Esophagus muscularis mucosa (tissue), 4 donors: Measurements from ENCODE around the gene WASF3. TPM values are rescaled to one million over a fixed set of nuclear protein-coding genes. Genes with fewer than 3 reads are reported as not detected.

ENCODE experiments used
- DNase-seq: peaks from one replicate; pipeline ENCODE4 v3.0.0-alpha.2; 2017; ENCODE audit errors: extremely low spot score
- H3K27ac ChIP-seq, 4 donors: fragments of 200-600 bp; sonication (generic); replicated peaks in 1 of 4; 1 replicate in 3 of 4; 2 replicates in 1 of 4; pipeline ENCODE4 v1.5.1; 2016 to 2019; ENCODE audit warnings: mild to moderate bottlenecking in 1 of 4
- H3K27me3 ChIP-seq, 4 donors: fragments of 200-600 bp; sonication (generic); one replicate each; pipeline versions ENCODE4 v1.5.1 to v1.6.0; 2016 to 2019
- H3K36me3 ChIP-seq, 4 donors: fragments of 200-600 bp; sonication (generic); one replicate each; pipeline ENCODE4 v1.5.1; 2016 to 2019
- H3K4me1 ChIP-seq, 4 donors: fragments of 200-600 bp; sonication (generic); one replicate each; pipeline ENCODE4 v1.5.1; 2016 to 2019
- H3K4me3 ChIP-seq, 4 donors: fragments of 200-600 bp; sonication (generic); 1 replicate in 2 of 4; 2 replicates in 2 of 4; pipeline ENCODE4 v1.5.1; 2016 to 2019; ENCODE audit warnings: mild to moderate bottlenecking in 4 of 4, moderate library complexity in 1 of 4
- H3K9me3 ChIP-seq, 4 donors: fragments of 200-600 bp; sonication (generic); 1 replicate in 3 of 4; 2 replicates in 1 of 4; pipeline ENCODE4 v1.5.1; 2016 to 2019
- EP300 ChIP-seq: sonication (generic); formaldehyde crosslinking; IDR thresholded peaks from one replicate; pipeline ENCODE4 v1.6.1; 2017; ENCODE audit warnings: antibody characterized with exemption
- POLR2A ChIP-seq: fragments of 450-650 bp; IDR thresholded peaks from one replicate; pipeline ENCODE4 v1.6.1; 2017; ENCODE audit warnings: antibody characterized with exemption, moderate library complexity, mild to moderate bottlenecking, low read depth
- POLR2AphosphoS5 ChIP-seq, 2 donors: sonication (generic); formaldehyde crosslinking; IDR thresholded peaks; one replicate each; pipeline ENCODE4 v1.6.1; 2017; ENCODE audit warnings: antibody characterized with exemption in 2 of 2
- WGBS: methylation state at CpG from one replicate; pipeline ENCODE4 v1.1.5; 2018; 5-methylcytosine and 5-hydroxymethylcytosine counted together
- intact Hi-C: fragments of 100-400 bp; cut with DNase I; formaldehyde crosslinking; loops from one replicate; pipeline ENCODE4 v1.15.1; 2023
- total RNA-seq, 4 donors: library from RNA; depleted of rRNA; stranded (reverse); fragments of >200 nt; gene quantifications; one replicate each; pipeline versions ENCODE4 v1.1.0 to v1.2.1, GENCODE V29; 2016
- TF ChIP-seq, protein P1 (sequence below), 3 experiments: fragments of 200-600 bp in 2 of 3; fragments of 450-650 bp in 1 of 3; sonication (generic) in 2 of 3; IDR thresholded peaks; one replicate each; pipeline ENCODE4 v1.5.1; 2017 to 2019; ENCODE audit warnings: antibody characterized with exemption in 3 of 3, mild to moderate bottlenecking in 2 of 3, moderate library complexity in 1 of 3

WASF3 gene
- total RNA-seq, 4 donors from 2014 or later, result 16.6 to 19.9 (median 18.4) TPM

- DNase-seq, result no peak
- H3K36me3 ChIP-seq, result no peaks in the 10 kb centered on the region
- 92% methylated on average over 4 of the region's 4 CpGs for WGBS
- TF ChIP-seq POLR2A (no peak), EP300 (no peak), POLR2AphosphoS5 (IDR thresholded peaks at IDR 0.05) (no peak)
- TF ChIP-seq, protein P1, sequence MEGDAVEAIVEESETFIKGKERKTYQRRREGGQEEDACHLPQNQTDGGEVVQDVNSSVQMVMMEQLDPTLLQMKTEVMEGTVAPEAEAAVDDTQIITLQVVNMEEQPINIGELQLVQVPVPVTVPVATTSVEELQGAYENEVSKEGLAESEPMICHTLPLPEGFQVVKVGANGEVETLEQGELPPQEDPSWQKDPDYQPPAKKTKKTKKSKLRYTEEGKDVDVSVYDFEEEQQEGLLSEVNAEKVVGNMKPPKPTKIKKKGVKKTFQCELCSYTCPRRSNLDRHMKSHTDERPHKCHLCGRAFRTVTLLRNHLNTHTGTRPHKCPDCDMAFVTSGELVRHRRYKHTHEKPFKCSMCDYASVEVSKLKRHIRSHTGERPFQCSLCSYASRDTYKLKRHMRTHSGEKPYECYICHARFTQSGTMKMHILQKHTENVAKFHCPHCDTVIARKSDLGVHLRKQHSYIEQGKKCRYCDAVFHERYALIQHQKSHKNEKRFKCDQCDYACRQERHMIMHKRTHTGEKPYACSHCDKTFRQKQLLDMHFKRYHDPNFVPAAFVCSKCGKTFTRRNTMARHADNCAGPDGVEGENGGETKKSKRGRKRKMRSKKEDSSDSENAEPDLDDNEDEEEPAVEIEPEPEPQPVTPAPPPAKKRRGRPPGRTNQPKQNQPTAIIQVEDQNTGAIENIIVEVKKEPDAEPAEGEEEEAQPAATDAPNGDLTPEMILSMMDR (IDR thresholded peaks at IDR 0.05), result no peak
- H3K27ac ChIP-seq, result no peak overlapping the region
- no peaks in the 10 kb centered on the region for H3K9me3 ChIP-seq
- intact Hi-C loops, result no loop called here
- no peak overlapping the region for H3K4me3 ChIP-seq
- peaks cover 0 to 27% (median 19%) of the 10 kb centered on the region in 4 donors for H3K4me1 ChIP-seq
- no peaks in the 10 kb centered on the region for H3K27me3 ChIP-seq
Observed at GRCh38 chr13:26560456-26560855, 3.0 kb downstream of the WASF3 start.

DNA sequence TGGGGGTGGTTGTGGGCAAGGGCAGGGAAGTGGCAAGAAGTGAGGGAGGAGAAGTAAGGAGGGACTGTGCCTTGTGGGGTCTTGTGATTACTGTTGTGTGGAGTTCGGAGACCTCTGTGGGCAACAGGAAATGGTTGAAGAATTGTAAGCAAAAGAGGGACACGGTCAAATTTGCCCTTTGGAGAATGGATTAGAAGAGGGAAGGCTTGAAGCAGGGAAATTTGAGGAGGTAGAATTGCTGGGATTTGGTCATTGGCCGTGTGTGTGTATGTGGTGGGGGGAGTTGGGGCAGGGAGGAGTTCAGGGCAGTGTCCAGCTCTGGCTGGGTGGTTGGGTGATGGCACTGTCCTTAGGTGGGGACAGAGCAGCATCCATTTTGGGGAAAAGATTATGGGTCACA, 3.6 kb downstream of the WASF3 start:
- intact Hi-C loops, result no loop called here
- no peak for TF ChIP-seq EP300
- 85% methylated on average over 3 of the region's 3 CpGs for WGBS

DNA sequence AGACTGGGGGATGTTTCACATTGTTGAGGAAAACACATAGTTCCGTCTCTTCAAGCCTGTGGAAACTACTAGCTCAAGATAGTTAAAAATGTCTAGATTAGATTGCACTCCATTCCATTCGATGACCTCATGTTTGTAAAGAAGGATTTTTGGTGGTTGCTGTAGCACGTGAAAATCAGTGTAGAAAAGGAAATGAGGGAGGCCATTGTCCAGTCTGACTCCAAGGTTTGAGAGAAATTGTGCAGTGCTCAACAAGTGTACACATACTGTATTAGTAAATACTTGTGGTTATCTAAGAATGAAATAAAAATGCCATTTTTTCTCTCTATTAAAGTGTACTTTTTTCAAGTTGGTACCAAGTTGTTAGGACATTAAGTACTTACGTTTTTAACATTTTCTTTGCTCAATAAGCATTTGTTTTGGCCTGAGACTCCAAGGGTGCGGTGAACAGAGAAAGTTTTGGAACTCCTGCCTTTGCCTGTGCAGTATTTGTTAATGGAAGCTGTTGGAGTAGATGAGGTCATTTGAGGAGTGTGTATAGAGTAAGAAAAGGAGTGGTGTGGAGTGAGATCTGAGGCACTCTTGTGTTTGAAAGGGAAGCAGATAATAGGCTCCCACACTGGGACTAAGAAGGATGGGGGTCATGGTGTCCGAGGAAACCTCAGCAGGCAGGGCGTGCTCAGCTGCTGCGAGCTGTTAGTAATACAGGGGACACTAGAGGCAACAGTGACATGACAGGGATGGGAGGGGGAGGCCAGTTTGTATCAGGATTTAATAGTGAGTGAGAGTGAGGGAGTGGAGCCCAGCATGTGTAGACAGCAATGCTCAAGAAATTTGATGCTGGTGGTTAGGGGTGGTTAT, 4.4 kb downstream of the WASF3 start:
- Histone ChIP-seq H3K4me3 (no peak overlapping the region), H3K27ac (no peak overlapping the region), H3K27me3 (no peaks in the 10 kb centered on the region), H3K9me3 (no peaks in the 10 kb centered on the region), H3K36me3 (no peaks in the 10 kb centered on the region), H3K4me1 (peaks cover 0 to 27% (median 18%) of the 10 kb centered on the region in 4 donors)
- no peak for TF ChIP-seq EP300
- TF ChIP-seq, protein P1 (IDR thresholded peaks at IDR 0.05), result no peak
- no peak for TF ChIP-seq POLR2AphosphoS5 (IDR thresholded peaks at IDR 0.05)
- no peak for TF ChIP-seq POLR2A
- intact Hi-C loops, result no loop called here
- 60% methylated on average over 8 of the region's 8 CpGs for WGBS
- no peak for DNase-seq

More for the DNA sequence above, 3.6 kb downstream of the WASF3 start:
- no peak for DNase-seq
- no peaks in the 10 kb centered on the region for H3K9me3 ChIP-seq
- H3K27ac ChIP-seq, result no peak overlapping the region
- H3K4me1 ChIP-seq, result peaks cover 0 to 27% (median 19%) of the 10 kb centered on the region in 4 donors
- no peaks in the 10 kb centered on the region for H3K27me3 ChIP-seq
- H3K36me3 ChIP-seq, result no peaks in the 10 kb centered on the region
- H3K4me3 ChIP-seq, result no peak overlapping the region

GRCh38 chr13:26562512-26562890, 5.0 kb downstream of the WASF3 start:
- intact Hi-C loops, result no loop called here
- Histone ChIP-seq H3K27ac (no peak overlapping the region), H3K9me3 (no peaks in the 10 kb centered on the region), H3K36me3 (no peaks in the 10 kb centered on the region), H3K4me1 (peaks cover 0 to 22% (median 14%) of the 10 kb centered on the region in 4 donors), H3K27me3 (no peaks in the 10 kb centered on the region), H3K4me3 (no peak overlapping the region)
- no peak for DNase-seq
- TF ChIP-seq POLR2A (no peak), POLR2AphosphoS5 (IDR thresholded peaks at IDR 0.05) (no peak), EP300 (no peak)
- TF ChIP-seq, protein P1 (IDR thresholded peaks at IDR 0.05), result no peak
- 32% methylated on average over 2 of the region's 2 CpGs for WGBS

DNA sequence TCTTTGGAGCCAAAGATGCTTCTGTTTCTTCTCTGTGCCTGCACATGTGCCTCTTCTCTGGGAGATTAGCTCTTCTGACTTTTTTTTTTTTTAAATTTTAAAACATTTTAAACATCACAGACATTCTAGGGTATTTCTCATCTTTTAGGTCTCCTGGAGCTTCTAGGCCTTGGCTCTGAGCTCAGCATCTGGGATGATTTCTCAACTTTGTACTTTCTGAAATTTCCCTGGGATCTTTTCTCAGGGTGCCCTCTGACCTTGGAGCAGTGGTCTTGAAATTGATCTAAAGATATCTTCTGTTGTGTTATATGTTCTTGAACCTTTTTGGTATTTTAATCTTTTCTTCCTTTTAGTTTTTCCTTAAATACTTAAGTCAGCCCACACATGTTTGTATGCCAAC, 6.2 kb downstream of the WASF3 start:
- Histone ChIP-seq H3K9me3 (no peaks in the 10 kb centered on the region), H3K27ac (no peak overlapping the region), H3K27me3 (no peaks in the 10 kb centered on the region), H3K4me1 (peaks cover 0 to 11% (median 7%) of the 10 kb centered on the region in 4 donors), H3K36me3 (no peaks in the 10 kb centered on the region), H3K4me3 (no peak overlapping the region)
- no peak for TF ChIP-seq POLR2AphosphoS5 (IDR thresholded peaks at IDR 0.05)
- TF ChIP-seq, protein P1 (IDR thresholded peaks at IDR 0.05), result no peak
- no peak for TF ChIP-seq POLR2A
- TF ChIP-seq EP300, result no peak
- DNase-seq, result no peak
- intact Hi-C loops, result no loop called here
